ENCODE measurements around the gene LHX4.

Gene LHX4

DNA sequence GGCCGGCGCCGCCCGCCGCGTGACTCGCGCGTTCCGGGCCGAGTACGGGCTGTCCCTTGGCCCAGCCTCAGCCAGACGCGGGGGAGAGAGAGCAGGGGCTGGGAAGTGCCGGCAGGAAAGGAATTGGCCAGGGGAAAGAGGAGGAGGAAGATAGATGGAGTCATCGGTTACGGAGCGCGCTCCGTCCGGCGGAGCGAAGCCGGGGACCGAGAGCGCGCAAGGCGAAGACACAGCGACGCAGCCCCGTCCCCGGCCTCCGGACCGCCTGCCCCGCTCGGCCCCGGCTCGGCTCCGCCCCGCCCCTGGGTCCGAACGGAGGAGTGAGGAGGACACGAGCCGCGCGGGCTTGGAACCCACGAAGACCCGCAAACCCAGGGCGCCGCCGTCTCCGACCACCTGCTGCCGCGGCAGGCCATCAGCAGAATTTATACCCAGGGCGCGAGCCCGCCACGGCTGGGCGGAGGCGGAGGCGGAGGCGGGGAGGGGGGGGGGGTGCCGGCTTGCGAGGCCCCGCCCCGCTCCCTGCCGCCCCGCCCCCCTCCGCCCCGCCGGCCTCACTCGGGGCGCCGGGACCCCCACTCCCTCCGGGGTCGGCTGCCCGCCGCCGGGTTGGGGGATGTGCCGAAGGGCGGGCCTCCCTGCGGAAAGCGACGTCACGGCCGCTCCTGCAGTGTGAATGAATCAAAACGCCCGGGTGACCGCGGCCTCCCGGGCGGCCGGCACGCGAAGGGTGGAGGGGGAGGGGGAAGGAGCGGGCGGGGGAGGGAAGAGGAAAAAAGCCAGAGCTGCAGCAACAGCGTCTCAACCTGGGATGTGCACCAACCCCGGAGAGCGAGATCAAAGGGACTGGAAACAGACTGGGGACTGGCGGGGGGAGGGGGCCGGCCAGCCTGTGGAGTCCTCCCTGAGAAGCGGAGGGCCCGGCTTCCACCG is at the start of gene LHX4:
TSS of gene LHX4 (plus strand) at position 782 of the 933 bp plus-strand sequence. CDS start 266 bp downstream, outside the sequence.
- DNase-seq = no peak

DNA sequence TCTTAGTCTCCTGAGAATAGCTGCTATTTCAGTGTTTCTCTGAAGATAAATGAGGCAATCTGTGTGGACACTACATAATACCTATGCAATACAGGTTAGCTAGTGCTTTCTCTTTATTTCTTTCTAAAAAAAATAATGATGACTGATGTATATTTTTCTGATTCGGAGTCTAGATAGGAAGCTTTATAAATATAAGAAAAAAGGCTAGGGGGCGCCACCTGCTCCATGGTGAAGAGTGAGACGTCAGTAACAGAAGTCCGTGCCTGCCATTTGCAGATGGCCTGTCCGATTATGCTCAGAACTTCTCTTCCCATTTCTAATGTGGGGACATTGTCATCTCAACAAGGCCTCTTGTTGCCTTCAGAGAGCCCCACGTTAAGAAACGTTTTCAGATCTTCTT is 49.0 kb upstream of the LHX4 start:
- no peak for DNase-seq

DNA sequence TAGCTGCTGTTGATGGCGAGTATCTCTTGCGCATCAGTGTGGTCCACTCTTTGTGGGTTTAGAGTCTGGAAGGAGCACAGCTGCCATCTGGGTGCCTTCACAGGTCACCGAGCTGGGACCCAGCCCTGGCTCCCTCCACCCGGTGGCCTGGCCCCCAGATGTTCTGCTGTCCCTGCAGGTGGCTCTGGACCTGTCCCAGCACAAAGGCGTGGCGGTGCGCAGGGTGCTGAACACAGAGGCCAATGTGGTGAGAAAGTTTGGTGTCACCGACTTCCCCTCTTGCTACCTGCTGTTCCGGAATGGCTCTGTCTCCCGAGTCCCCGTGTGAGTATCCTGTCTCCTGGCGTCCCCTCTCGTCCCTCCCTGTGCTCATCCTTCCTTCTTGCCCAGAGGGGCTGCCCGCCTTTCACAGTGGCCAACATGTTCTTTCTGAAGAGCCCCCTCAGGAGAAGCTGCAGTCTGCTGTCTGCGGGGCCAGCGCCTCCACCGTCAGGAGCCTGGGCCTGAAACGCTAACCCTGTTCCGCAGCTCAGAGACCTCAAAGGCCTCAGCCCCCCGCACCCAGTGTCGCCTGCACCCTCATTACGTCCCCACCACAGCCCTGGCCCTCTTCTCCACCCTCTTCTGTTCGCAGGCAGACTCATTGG is 47.9 kb upstream of the LHX4 start:
- DNase-seq = no peak

- no peak for DNase-seq
These were observed 47.3 kb upstream of the LHX4 start for GRCh38 chr1:180182643-180183311.

DNA sequence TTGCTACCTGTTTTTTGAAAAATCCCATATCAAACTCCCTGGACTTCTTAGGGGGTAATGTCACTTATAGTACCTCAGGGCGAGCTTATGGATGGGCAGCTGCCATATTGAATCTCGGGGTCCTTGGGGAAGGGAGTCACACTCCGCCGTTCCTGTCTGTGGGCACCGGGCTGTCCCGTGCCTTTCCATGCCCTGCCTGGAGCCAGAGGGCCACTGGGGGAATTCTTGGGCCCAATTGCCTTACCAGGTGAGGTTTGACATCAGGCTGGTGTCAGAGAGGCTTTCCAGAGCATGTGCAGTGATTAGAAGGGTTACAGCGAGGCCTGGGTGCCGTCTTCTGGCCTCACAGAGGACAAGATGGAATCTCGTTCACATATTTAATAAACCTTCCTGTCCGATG is 46.6 kb upstream of the LHX4 start:
- DNase-seq = no peak

- DNase-seq = no peak
These were observed 46.0 kb upstream of the LHX4 start for GRCh38 chr1:180184041-180184440.

- DNase-seq = no peak
These were observed 44.8 kb upstream of the LHX4 start for GRCh38 chr1:180185281-180185680.

DNA sequence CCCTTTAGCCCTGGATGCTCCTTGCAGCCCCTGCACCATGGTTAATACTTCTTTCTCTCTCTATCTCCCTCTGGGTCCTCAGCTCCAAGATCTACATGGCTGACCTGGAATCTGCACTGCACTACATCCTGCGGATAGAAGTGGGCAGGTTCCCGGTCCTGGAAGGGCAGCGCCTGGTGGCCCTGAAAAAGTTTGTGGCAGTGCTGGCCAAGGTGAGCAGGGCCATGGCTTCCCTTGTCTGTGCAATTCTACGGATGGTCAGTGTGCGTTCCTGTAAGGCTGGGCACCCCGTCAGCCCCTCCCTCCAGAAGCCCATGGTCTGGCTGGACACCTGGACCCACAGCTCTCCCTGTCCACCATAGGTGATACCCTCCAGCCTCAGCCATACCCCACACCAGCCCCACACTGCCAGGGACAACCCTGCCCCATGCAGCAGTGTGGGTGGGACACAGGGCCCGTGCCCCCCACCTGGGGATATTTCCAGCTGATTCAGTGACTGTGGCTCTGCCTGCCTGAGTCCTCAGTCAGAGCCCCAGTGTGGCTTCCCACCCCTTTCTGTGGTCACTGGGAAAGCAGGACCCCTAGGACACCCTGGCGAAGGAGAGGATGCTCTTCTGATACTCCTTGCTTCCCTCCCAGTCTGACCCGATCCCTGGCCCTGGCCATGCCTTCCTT is 44.0 kb upstream of the LHX4 start:
- no peak for DNase-seq

DNA sequence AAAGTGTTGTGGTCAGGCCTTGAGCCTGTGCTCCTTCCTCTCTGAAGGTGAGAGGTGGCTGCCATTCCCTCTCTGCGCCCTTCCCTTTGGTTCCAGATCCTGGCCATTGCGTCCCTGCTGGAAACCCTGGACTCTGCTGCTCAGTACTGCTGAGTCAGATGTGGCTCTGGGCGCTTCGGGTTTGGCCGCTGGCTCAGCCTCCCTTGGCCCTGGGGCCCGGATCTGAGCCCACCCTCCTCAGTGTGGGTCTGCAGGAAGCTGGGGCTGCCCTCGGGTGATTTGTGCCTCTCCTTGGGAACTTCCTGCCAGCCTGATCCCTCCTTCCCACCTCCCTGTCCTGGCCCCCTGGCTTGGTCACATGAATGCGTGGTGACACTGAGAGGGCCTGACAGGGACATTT is 43.2 kb upstream of the LHX4 start:
- no peak for DNase-seq

DNA sequence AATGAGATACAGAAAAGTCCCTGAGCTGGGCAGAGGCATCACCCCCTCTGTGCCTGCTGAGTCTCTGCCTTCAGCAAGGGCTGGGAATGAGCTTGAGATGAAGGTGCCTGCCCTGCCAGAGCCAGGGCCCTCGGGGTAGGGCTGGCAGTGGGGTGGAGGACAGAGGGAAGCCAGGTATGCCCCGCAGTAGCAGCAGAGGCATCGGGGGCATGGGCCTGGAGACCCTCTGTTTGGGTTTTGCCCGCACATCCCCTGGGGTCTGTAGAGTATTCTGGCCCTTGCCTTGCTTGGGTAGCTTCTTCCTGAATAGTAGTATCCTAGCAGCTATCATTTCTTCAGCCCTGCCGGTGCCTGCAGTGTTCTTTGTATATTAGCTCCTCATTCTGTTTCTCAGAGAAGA is 42.4 kb upstream of the LHX4 start:
- DNase-seq = no peak

- DNase-seq = no peak
These were observed 42.0 kb upstream of the LHX4 start for GRCh38 chr1:180188091-180188506.

- no peak for DNase-seq
These were observed 41.3 kb upstream of the LHX4 start for GRCh38 chr1:180188684-180189175.

DNA sequence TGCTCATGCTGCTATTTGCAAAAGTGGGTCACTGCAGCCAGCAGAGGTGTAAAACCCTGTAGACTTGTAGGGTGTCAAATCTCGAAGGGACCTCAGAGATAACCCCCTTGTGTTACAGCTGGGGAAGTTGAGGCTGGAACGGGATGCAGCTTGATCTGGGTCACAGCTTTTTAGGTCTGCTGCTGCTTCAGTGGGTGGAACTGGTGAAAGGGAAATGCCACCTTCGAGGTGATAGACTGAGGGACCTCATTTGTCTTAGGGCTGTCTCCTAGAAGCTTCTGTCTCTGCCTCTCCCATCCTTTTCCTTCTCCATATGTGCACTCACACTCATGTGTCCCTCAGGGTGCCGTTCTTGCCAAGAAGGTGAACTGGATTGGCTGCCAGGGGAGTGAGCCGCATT is 40.0 kb upstream of the LHX4 start:
- DNase-seq = no peak

- no peak for DNase-seq
These were observed 37.9 kb upstream of the LHX4 start for GRCh38 chr1:180192172-180192571.

DNA sequence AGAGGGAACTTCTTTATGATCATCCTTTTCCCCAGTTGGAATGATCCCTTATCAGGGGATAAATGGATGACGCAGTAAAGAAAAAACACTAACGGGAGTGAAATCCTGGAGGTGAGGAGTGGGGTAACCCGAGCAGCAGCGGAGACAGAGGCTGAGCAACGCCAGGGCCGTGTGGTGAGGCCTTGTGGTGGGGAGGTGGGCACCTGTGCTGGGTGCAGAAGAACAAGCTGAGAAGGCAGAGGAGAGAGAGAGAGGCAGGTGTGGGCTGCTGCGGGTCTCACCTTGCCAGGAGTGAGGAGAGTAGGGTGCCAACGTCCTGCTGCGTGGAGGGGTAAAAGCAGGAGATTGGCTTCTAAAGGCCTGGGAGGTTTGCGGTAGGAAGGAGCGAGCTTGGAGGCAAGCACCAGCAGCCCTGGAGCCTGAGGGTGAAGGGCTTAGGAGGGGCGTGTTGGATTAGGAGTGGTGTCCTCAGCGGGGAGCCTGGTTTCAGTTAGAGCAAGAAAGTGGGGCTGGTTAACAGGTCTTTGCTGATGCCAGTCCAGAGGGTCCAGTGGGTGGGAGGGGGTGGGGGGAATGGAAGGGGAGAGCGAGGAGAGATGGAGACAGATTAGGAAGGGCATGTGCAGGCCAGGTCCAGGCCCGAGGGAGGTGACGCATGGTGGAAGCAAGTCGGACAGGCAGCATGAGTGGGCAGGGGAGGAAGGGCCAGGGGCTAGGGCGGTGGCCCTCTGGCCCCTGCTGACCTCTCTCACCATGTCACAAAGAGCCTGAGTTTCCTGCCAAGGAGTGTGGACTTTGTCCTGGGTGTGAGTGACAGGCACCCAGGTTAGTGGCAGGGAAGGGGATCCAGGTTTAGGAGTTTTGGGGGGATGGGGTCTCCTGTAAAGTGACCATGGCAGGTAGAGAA is 36.7 kb upstream of the LHX4 start:
- DNase-seq = no peak

- DNase-seq = no peak
These were observed 36.0 kb upstream of the LHX4 start for GRCh38 chr1:180194048-180194425.

DNA sequence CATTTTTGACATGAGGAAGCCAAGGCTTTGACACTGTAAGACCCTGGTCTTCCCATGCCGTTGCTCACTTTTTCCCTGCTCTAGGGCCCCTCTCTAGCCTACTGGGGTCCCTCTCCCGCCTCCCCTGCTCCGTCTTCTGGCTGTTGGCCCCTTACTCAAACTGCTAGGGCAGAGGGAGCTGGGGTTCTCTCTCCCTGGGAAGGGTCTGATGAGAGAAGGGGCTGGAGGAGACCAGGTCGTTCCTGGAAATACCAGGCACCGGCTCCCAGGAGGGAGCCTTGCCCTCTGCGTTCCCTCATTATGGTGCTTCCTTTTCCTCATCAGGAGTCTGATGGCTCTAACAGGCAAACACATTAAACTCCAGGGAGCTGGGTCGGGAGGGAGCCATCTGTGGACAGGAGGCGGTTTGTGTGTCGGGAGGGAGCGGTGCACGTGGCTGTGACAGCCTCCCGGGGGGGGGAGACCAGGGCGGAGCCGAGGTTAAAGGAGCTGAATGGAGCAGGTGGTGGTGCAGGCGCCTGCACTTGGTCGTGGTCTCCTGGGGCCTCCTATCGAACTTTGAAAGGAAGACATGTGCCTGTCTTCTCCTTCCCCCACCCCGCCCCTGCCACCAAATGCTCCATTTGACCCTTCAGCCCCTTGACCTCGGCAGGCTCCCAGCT is 35.4 kb upstream of the LHX4 start:
- no peak for DNase-seq

DNA sequence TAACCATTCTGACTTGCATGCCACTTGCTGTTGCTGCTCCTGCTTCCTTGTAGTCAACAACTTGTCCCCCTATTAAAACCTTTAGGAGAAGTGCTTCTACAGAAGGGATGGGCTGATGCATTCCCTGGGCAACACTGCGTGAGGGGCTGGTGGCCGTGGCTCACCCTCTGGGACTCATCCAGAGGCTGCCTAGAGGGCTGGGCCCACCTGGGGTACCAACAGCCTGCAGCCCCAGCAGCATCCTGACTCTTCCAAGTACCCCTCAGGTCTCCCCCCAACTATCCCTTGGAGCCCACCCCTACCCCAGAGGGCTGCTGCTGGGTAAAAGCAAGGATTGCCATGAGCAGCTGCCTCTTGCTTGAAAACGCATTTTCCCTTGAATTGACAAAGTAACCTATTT is 34.7 kb upstream of the LHX4 start:
- no peak for DNase-seq

- no peak for DNase-seq
These were observed 34.1 kb upstream of the LHX4 start for GRCh38 chr1:180195916-180196315.

DNA sequence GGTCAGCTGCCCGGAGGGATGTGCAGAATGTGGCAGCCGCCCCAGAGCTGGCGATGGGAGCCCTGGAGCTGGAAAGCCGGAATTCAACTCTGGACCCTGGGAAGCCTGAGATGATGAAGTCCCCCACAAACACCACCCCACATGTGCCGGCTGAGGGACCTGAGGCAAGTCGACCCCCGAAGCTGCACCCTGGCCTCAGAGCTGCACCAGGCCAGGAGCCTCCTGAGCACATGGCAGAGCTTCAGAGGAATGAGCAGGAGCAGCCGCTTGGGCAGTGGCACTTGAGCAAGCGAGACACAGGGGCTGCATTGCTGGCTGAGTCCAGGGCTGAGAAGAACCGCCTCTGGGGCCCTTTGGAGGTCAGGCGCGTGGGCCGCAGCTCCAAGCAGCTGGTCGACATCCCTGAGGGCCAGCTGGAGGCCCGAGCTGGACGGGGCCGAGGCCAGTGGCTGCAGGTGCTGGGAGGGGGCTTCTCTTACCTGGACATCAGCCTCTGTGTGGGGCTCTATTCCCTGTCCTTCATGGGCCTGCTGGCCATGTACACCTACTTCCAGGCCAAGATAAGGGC is 33.5 kb upstream of the LHX4 start:
- DNase-seq = no peak

- DNase-seq = no peak
These were observed 32.8 kb upstream of the LHX4 start for GRCh38 chr1:180197231-180197630.

Measured in NCI-H1436 treated with DMSO at 0.1 percent for 48 hours (cell line).